Putamen (tissue), 1 donor: ENCODE data around the gene PLEKHF1.
A peak's percentile ranks its signal among the peaks of the same experiment; 100 is the strongest.
"Not testable (repeated sequence)": the region's sequence is repeated elsewhere in the genome, so short reads cannot be mapped to it uniquely, and the experiment has no call there.

ENCODE experiments used
- DNase-seq: peaks from one replicate; pipeline ENCODE4 v3.0.0-alpha.2; 2016; ENCODE audit warnings: low spot score

Gene PLEKHF1

DNA sequence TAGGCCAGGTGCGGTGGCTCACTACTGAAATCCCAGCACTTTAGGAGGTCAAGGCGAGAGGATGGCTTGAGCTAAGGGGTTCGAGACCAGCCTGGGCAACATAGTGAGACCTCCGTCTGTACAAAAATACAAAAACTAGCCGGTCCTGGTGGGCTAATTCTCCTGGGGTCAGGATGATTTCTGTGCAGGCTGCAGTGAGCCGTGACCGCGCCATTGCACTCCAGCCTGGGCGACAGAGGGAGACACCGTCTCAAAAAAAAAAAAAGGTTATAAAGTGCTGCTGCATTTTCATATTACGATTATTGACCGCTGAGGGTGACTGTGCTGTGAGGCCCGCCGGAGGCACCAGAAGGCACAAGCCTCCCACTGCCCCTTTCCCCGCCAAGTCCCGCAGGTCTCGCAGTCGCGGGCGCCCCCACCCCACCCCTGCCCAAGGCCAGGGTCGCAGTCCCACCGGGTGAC, 477 bp upstream of the PLEKHF1 start:
- no peak for DNase-seq

DNA sequence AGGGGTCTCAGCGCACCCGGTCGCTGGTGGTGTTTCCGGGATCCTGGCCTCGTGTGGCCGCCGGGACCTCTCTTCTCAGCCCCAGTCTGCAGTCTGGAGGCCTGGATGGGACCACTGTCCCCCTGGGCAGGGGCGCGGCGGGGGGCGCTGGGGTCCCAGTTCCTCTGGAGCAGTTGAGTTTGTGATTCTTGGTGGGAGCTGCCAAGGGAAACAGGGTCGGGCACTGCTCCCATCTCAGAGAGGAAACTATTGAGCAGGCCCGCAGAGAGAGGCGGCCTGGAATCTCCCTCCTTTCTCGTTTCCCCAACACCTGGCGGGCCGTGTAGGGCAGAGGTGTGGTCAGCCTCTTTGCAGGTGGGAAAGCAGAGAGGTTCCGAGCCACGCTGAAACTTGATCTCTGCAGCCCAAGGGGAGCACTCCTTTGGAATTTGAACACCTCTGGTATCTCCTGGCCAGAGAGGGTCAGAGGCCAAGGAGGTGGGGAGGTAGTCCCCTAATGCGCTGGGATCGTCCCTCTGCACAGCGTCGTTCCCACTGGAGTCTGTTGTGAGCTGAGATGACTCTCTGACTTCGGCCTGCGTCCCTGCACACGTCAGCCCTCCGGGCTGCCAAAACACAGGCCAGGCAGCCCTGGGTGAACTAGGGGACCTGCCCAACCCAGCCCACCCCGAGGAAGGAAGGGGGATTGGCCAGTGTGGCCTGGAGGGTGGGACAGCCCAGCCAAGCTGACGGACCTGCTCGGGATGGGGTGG, 741 bp downstream of the PLEKHF1 start:
- DNase-seq, result no peak

DNA sequence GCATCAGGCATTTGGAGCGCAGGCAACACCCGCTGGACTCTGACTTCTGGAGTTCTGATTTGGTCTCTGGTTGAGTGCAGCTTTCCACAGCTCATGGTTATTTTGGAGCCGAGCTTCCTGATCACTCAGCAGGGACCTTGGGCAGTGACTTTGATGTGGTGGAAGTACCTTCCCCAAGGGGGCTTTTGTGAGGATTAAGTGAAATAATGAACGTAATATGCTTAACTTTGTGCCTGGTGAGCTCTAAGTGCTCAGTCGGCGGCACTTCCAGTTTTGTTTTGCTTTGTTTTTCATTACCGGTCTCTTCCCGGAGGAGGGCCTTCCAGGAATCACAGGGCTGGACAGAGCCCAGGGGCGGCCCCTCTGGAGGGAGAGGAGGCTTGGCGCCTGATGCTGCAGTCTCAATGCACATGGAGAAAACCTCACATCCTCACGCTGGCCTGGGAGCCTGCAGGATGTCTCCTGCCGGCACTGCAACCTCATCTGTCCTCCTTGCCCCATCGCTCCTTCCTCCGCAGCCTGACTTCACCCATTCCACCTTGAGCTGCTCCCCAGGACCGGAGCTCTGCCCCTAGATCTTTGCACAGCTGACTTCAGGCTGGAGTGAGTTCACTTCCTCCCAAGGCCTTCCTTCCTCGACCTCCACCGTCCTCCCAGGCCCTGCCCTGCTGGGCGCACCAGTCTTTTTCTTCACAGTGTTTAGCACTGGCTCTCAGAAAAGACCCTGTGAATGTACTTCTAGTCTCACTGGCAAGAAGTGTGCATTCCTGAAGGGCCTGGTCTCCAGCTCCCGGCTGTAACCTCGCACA, 1.5 kb downstream of the PLEKHF1 start:
- DNase-seq, result no peak

DNA sequence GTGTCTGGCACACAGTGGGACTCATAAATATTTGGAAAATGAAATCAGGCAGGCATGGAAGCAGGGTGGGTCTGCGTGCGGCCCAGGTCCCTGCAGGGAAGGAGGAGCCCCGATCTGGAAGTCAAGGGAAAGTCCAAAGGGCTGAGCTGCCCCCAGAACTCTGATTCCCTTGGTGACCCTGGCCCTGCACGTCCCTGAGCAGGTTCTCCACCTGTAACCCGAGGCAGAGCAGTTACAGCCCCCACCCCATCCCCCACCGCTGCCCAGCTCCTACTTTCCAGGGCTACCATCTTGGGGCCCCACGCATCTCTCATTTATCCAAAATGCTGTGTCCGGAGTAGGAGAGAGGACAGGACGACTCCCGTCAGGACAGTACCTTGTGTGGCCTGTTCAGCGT, 2.1 kb downstream of the PLEKHF1 start:
- no peak for DNase-seq

DNA sequence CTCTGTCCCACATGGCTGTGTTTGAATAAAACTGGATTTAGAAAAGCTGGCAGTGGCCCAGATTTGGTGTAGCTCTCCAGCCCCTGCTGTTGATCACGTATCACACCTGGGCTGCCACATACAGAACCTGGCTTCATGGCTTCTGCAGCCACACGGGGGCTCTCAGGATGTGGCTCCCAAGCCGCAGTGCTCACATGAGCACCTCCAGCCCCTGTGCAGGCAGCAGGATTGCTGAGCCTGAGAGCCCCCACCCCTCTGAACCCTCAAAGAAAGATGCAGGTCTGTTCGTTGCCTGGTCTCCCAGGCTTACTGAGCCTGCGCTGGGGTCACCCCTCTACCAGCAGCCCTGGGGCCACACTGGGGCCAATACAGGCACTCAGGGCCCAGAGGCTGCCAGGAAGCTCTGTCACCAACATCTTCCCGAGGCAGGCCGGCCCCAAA, 2.7 kb downstream of the PLEKHF1 start:
- no peak for DNase-seq

DNA sequence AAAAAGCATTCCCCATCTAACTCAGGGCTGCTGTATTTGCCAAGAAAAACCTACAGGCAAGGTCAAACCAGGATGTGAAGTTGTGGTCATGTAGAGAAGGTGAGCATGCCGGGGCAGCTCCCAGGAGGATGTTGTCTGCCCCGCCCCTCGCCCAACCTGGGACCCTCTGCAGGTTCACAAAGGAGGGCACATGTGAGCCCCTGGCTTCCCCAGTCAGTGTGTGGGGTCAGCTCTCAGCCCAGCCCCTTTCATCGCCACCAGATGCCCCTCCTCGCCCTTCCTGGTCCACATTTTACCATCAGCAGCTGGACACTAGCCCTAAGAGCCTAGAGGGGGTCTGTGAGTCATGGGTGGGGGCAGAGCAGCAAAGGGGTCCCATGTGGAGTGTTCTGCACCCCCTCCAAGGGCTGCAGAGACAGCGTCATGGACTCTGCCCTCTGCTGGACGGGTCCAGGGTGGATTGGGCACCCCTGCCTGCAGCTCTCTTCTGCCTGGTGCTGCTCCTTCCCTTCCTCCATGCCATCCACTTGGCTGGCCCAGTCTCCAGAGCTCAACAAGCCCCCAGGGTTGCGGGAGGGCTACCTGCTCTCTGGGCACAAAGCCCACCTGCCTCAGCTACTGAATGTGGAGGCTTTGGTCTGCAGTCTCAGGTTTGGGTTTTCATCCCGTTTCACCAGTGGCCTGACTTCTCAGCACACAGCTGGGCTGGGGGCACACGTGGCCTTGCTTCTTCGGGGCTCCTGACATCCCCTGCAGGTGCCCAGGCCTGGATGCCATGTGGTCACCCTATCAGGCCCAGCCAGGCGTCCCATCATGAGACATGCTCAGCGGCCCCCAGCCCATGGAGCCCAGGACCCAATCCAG, 3.7 kb downstream of the PLEKHF1 start:
- no peak for DNase-seq

DNA sequence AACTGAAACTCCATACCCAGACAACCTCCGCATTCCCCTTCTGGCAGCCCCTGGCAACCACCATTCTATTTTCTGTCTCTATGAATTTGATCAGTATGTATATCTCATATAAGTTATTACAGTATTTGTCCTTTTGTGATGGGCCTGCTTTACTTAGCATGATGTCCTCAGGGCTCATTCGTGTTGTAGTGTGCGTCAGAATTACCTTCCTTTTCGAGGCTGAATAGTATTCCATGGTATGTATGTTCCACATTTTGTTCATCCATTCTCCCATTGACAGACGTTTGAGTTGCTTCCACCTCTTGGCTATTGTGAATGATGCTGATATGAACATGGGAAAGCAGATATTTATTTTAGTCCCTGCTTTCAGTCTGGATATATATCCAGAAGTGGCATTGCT, 5.0 kb downstream of the PLEKHF1 start:
- DNase-seq, result no peak

DNA sequence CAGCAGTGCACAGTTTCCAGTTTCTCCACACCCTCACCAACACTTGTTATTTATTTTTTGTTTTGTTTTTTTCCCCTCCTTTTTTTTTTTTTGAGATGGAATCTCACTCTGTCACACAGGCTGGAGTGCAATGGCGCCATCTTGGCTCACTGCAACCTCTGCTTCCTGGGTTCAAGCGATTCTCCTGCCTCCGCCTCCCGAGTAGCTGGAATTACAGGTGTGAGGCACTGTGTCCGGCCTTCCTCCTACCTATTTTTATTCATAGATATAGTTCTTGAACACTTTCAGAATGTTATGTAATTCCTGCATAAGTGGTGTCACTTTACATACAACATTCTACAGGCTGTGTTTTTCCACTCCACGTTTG, 5.7 kb downstream of the PLEKHF1 start:
- DNase-seq, result not testable (repeated sequence)

DNA sequence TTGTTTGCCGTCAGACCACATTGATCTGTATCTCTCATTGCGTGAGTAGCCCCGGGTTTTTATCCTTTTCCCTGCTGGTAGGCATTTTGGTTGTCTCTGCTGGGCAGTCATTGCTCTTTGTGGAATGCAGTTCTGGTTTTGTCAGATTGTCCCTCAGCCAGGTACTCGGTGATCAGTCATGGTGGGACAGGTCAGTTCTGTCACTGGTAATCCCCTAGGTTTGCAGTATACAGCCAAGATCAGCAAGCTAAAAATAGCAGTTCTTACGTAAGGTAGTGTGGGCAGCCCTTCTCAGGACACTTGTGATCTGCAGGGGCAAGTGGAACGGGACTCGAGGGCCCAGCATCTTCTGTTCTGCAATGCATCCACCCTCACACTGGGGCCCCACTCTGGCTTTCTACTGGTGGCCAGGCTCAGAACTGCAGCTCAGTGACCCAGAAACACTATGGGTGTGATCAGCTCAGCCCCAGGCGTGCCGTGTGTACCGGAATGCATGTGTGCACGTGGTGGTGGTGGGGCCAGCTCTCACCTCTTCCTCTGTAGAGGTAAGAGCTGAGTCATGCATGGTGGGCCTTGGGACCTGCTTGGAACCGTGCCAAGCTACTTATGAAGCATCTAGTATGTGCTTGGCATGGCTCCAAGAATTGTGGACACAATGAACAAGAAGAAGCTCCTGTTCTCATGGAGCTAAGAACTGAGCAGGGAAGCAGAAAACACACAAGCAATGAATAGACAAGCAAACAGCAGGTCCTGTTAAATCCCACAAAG, 6.3 kb downstream of the PLEKHF1 start:
- no peak for DNase-seq

DNA sequence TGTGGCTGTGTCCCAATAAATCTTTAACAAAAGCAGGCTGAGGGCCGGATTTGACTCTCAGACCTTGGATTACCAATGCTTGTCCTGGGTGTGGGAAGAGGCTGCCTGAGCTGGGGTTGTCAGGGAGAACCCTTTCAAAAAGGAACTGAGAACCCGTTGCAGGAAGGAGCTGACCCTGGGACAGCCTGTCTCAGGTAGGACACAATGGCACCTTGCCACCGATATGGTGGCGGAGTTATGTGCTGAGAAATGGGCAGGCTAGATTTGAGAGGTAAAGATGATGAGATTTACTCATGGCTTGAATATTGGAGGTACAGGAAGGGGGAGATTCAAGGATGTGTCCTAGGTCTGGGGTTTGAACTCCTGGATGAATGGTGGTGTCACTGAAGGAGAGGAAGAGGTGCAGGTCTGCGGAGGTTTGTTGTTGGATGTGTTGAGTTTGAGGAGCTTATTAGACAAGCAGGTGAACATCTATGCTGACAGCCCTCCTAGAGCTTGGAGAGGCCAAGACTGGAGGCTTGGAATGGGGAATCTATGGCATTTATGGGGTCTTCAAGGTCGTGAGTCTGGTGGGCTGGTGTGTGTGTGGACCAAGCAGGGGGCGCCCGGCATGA, 7.2 kb downstream of the PLEKHF1 start:
- DNase-seq, result no peak

DNA sequence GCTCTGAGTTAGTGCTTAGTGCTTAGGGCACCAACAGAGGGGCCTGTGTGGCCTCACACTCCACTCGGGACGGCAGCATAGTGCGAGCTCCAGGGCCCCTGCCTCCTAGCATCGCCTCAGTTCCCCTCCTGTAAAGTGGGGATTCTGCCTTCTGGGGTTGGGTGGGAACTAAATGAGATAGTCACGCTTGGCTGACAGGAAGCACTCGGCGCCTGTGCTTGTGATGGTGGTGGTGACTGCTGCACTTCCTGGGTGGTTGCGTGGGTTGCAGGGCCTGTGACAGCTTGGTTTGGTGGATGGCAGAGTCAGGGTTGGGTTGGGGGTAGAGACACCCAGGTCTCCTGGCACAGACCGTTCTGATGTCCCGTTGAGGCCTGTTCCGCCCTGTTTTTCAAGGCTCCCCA, 7.7 kb downstream of the PLEKHF1 start:
- DNase-seq, result no peak

DNA sequence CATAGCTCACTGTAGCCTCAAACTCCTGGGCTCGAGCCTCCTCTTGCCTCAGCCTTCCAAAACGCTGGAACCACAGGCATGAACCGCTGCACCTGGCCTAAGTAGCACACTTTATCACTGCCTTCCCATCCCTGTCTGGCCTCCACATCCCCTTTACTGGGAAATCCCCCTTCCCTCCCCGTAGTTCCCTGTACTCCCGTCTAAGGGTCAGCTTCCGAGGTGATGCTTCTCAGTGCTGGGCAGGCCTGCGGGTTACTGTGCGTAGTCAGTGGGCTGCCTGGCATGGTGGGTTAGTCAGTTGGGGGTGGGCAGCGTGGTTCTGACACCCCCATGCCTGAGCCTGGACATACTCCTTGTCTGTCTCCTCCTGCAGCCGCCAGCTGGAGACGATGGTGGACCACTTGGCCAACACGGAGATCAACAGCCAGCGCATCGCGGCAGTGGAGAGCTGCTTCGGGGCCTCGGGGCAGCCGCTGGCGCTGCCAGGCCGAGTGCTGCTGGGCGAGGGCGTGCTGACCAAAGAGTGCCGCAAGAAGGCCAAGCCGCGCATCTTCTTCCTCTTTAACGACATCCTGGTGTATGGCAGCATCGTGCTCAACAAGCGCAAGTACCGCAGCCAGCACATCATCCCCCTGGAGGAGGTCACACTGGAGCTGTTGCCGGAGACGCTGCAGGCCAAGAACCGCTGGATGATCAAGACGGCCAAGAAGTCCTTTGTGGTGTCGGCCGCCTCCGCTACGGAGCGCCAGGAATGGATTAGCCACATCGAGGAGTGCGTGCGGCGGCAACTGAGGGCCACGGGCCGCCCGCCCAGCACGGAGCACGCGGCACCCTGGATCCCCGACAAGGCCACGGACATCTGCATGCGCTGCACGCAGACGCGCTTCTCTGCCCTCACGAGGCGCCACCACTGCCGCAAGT, 8.4 kb downstream of the PLEKHF1 start:
- DNase-seq, result no peak

DNA sequence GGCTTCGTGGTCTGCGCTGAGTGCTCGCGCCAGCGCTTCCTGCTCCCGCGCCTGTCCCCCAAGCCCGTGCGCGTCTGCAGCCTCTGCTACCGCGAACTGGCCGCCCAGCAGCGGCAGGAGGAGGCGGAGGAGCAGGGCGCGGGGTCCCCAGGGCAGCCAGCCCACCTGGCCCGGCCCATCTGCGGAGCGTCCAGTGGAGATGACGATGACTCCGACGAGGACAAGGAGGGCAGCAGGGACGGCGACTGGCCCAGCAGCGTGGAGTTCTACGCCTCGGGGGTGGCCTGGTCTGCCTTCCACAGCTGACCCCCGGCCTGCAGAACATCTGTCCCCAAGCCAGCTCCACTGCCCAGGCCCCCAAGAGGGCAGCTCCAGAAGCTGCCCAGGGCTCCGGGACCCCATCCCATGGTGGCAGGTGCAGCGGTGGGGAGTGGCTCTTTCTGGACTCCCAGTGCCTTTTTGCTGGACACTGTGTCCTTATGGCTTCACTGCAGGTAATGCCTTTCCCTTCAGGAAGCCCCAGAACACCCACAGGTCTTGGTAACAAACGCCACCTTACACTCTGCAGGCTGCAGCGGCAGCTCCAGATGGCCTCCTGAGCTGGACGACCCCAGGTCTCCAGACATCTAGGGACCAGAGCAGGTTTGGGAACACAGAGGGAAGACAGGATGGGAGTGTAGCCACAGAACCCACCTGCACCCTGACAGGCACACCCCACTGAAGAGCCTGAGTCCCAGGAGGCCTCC, 9.3 kb downstream of the PLEKHF1 start:
- DNase-seq, result no peak

DNA sequence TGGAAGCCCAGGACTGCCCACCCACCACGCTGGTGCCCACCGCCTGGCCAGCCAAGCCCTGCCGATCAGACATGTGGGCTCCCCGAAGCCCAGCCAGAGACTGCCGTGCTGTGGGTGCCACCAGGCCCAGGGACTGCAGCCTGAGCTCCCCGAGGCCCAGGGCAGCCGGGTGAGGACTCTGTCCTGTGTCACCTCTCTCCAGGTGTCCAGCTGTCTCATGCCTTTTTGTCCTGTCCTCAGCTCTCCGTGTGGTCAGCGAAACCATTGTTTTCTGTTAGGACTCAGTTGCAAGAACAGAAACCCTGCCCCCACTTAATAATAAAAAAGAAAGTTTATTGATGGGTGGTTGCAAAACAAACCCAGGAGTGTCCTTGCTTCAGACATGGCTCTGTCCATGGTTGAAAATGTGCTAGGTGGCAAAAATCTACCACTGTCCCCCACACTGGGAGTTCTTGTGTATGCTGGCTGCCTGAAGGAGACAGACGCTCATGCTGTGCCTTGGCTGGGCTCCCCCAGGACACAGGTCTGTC, 9.9 kb downstream of the PLEKHF1 start:
- no peak for DNase-seq

DNA sequence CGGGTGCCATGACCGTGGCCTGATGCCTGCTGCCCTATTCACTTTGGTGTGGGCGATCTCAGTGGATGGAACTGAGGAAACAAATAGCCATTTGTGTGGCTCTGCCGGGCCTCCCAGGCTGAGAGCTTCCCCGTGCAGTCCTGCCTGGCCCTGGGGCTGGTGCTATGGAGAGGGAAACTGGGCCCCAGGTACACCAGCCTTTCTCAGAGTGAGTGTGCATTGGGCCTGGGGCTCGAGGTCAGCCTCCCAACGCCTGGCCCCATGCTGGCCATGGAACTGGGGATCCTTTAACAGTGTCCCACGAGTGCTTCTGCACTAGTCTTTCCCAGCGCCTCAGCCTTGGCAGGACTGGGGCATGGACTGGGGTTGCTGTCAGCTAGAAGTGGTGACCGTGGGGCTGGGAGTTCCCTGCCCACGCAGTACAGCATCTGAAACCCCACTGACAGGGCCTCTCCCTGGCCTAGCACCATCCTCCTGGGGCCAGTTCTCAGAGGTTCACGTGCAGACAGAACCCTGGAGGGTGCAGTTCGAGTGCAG, 10.5 kb downstream of the PLEKHF1 start:
- DNase-seq, result peak; percentile 73

DNA sequence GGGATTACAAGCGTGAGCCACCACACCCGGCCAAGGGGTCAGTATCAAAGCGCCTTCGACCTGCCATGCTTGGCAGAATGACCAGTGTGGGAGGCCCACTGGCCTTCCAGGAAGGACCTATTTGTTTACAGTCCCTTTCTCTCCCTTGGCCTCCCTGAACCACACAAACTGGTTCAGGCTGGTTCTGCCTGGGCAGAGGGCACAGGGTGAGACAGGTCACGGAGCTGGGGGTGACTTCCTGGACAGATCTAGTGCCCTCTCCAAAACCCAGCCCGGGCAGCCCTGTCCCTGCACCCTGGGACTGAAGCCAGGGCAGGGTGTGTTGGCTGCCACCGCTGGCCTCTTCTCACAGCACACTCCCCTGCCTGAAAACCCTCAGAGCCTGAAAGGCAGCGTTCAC, 11.3 kb downstream of the PLEKHF1 start:
- DNase-seq, result no peak

DNA sequence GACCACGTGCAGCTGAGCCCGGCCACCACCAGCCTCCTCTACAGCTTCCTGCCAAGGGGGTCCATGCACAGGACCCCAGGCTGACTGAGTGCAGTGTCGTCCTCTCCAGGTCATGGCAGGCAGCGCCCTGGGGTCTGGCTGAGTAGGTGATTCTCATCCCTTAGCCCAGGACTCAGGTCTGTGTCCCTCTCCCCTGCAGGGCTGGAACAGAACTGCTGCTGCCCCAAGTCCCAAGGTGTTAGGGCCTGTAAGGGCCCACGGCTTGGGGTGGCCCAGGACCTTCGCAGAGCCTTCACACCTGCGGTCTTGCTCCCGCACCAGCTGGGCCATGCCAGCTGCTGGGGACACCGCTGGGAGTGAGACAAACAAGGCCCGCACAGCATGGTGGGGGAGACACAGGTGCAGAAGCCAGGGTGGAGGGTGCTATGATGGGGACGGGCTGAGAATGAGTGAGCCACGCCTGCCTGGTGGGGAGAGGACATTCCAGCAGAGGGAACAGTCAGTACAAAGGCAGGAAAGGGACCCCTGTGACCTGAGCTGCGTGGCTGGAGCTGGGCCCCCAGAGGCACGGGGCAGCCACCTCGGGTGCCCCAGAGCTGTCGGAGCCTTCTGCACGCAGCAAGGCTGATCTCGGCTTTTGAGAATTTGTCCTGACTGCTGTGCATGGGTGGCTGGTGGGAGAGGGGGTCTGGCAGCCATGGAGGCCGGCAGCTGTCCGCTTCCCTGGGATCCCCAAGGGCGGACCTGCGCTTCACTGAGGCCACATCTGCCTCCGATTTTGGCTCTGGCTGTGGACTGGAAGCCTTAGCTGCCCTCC, 11.9 kb downstream of the PLEKHF1 start:
- DNase-seq, result no peak
